WERI-Rb-1 (cell line): ENCODE results near the gene ZNF17.
A peak's percentile ranks its signal among the peaks of the same experiment; 100 is the strongest.

ENCODE experiments used
- DNase-seq: peaks from one replicate; pipeline ENCODE4 v3.0.0-alpha.2; 2020
- H3K27ac ChIP-seq: fragments of 250-450 bp; sonication (Bioruptor Pico); 2 replicates; pipeline ENCODE4 v1.5.1; 2020; ENCODE audit warnings: mild to moderate bottlenecking, moderate library complexity
- H3K27me3 ChIP-seq: fragments of 250-450 bp; sonication (Bioruptor Pico); 2 replicates; pipeline ENCODE4 v1.5.1; 2021; ENCODE audit warnings: mild to moderate bottlenecking, low read depth, moderate library complexity; ENCODE audit not compliant: insufficient read depth, severe bottlenecking
- H3K36me3 ChIP-seq: fragments of 250-450 bp; sonication (Bioruptor Pico); 2 replicates; pipeline ENCODE4 v1.5.1; 2020; ENCODE audit warnings: mild to moderate bottlenecking, moderate library complexity
- H3K4me3 ChIP-seq: 2 replicates; pipeline ENCODE4 v1.5.1; 2011; ENCODE audit warnings: low read depth, mild to moderate bottlenecking, control low read depth, low read length
- H3K9me3 ChIP-seq: fragments of 250-450 bp; sonication (Bioruptor Pico); 2 replicates; pipeline ENCODE4 v1.5.1; 2021; ENCODE audit warnings: mild to moderate bottlenecking, moderate library complexity; ENCODE audit not compliant: severe bottlenecking
- CTCF ChIP-seq: IDR thresholded peaks from 2 replicates; pipeline ENCODE4 v1.5.1; 2011; ENCODE audit warnings: low read depth, mild to moderate bottlenecking, control low read depth, inconsistent platforms, low read length

The ZNF17 gene

DNA sequence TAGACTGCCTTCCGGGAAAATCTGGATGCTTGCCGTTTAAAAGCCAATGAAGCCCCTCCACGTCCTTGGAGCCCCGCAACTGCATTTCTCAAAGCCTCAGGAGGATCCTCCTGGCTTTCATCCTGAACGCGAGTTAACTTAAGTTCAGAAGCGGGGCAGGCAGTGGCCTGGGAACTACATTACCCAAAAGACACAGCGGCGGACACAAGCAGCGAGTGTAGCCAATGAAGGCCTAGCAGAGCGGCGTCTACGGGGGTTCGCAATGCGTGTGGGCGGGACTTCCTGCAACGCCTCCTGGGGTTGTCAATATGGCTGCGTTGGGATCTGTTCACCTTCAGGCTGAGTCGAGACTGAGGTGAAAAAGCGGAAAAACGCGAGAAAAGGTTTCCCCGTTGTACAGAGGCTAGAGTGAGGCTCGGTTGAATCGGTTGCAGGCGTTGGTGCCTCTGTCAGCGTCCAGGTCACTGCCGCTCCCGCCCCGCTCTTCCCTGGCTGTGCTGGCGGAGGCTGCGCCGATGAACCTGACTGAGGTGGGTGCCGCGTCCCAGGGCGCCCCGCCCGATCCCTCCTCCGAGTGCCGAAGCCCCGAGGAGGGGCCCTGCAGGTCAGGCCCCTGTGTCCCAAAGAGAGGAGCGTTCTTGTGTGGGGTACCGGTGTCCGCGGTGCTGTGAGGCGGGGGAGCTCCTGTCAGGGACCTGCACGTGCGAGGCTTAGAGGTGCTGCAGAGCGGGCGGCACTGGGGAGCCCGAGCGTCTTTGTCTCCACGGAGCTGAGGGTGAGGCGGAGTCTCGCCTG is at the start of gene ZNF17:
TSS of gene ZNF17 (plus strand) at position 285 of the 795 bp plus-strand sequence. CDS start 2,455 bp downstream, outside the sequence.
- H3K36me3 ChIP-seq, result peaks cover 10% of the 10 kb centered on the region; the same call in 1 of the 2 replicates
- H3K27me3 ChIP-seq, result no peaks in the 10 kb centered on the region
- TF ChIP-seq CTCF, result no peak
- DNase-seq, result peak; percentile 93
- H3K9me3 ChIP-seq, result no peaks in the 10 kb centered on the region
- peak within 1 kb of the TSS; percentile 45 for H3K27ac ChIP-seq
- H3K4me3 ChIP-seq, result peak within 1 kb of the TSS; percentile 87

GRCh38 chr19:57362419-57362818 is 48.5 kb upstream of the ZNF17 start:
- H3K4me3 ChIP-seq, result peak overlapping the region; percentile 90
- H3K27ac ChIP-seq, result peak overlapping the region; percentile 78
- H3K27me3 ChIP-seq, result no peaks in the 10 kb centered on the region
- no peak for TF ChIP-seq CTCF
- peaks cover 16% of the 10 kb centered on the region for H3K36me3 ChIP-seq
- no peaks in the 10 kb centered on the region for H3K9me3 ChIP-seq
- DNase-seq, result no peak

DNA sequence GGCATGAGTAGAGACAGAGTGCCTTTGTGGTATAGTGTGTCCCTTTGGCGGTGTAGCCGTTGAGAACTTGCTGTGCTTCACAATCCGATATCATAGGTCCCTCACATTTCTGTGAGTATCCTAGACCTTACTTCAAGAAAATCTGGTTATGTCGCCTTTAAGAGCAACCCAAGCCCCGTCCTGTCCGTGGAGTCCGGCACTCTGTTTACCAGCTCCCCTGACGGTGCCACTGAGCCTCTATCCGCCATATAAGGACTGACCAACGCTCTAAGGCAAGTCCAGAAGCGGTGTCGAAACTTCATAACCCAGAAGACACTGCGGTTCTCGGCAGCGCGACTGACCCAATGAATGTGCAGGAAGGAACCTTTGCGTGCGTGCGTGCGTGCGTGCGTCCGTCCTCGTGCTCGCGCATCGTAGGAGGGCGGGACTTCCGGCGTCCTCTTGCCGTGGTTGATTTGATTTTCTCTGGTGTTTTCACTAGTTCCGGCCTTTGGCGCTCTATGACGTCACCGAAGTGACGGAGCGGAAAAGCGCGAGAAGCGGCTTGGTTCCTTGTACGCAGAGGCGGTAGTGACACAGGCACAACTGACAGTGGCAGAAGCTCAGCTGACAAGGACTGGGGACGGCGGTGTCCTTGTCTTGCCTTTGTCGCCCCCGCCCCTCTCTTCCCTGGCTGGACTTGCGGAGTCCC is 47.8 kb upstream of the ZNF17 start, which contains the start of the genes TRAPPC2B and ZNF547:
TSS of gene TRAPPC2B (plus strand) at position 555 of the 691 bp plus-strand sequence. CDS start 1,283 bp downstream, outside the sequence.
TSS of gene ZNF547 (plus strand) at position 555 of the 691 bp plus-strand sequence. CDS start 5,005 bp downstream, outside the sequence.
- peak; percentile 99 for DNase-seq
- Histone ChIP-seq H3K9me3 (no peaks in the 10 kb centered on the region), H3K4me3 (peak within 1 kb of the TSS; percentile 90), H3K27me3 (no peaks in the 10 kb centered on the region), H3K27ac (peak within 1 kb of the TSS; percentile 78), H3K36me3 (peaks cover 12% of the 10 kb centered on the region)
- no peak for TF ChIP-seq CTCF

DNA sequence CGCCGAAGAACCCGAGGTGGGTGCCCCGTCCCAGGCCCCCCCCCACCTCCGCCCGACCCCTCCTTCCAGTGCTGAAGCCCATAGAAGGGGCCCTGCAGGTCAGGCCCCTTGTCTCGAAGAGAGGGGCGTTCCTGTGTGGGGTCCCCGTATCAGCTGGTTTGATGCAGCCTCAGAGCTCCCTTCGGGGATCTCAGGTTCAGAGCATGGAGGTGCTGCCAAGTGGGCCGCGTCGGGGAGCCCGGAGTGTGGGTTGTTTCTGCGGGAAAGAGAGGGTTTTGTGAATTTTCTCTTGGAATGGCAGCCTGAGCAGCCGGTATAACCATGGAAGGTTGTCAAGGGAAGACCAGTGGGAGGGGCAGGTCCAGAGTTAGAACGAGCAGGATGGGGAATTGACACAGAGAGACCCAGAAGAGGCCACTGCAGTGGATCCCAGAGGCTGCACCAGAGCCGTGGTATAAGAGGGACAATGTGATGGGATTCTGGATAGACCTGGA is 47.2 kb upstream of the ZNF17 start:
- TF ChIP-seq CTCF, result no peak
- peak overlapping the region; percentile 53 for H3K27ac ChIP-seq
- no peak for DNase-seq
- peak overlapping the region; percentile 90 for H3K4me3 ChIP-seq
- peaks cover 10% of the 10 kb centered on the region for H3K36me3 ChIP-seq
- H3K27me3 ChIP-seq, result no peaks in the 10 kb centered on the region
- H3K9me3 ChIP-seq, result no peaks in the 10 kb centered on the region

DNA sequence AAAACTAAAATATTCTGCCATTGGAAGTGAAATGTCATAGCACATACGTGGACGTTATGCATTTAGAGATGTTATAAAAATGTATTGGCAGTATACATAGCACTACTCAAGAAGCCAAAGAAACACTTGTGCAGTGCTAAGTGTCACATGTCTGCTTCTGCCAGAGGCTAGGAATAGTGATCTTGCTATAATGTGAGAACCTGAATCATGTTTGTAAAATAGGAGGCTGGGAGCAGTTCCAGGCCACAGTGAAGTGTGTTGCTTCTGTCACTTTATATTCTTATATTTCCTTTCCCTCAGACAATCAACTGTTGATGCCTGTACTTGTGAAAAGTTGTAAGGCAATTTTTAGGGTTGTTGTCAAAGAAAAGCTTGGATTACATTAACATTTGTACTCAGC is 44.2 kb upstream of the ZNF17 start:
- H3K27me3 ChIP-seq, result no peaks in the 10 kb centered on the region
- TF ChIP-seq CTCF, result no peak
- no peaks in the 10 kb centered on the region for H3K9me3 ChIP-seq
- no peak for DNase-seq
- H3K4me3 ChIP-seq, result no peak overlapping the region
- H3K36me3 ChIP-seq, result peaks cover 5% of the 10 kb centered on the region
- H3K27ac ChIP-seq, result no peak overlapping the region
